OCI-LY1 (cell line): Measurements from ENCODE around the gene FANCC.

Source experiments
- H2AFZ ChIP-seq: fragments of 200-600 bp; sonication (generic), shearing (Covaris generic); 2 replicates; pipeline ENCODE4 v1.6.0; 2014; ENCODE audit warnings: antibody characterized with exemption, mild to moderate bottlenecking, low read length
- H3F3A ChIP-seq: fragments of 200-600 bp; sonication (generic), shearing (Covaris generic); 2 replicates; pipeline ENCODE4 v1.6.0; 2014; ENCODE audit warnings: mild to moderate bottlenecking, antibody characterized with exemption, low read length, moderate library complexity; ENCODE audit not compliant: insufficient read depth
- H3K27ac ChIP-seq: fragments of 200-600 bp; sonication (generic); 2 replicates; pipeline ENCODE4 v1.5.1; 2014; ENCODE audit warnings: low read length, mixed run types, mild to moderate bottlenecking, low read depth; ENCODE audit not compliant: poor library complexity, severe bottlenecking
- H3K27me3 ChIP-seq: fragments of 200-600 bp; sonication (generic); 2 replicates; pipeline ENCODE4 v1.6.0; 2014; ENCODE audit warnings: antibody characterized with exemption, mild to moderate bottlenecking, low read length, moderate library complexity; ENCODE audit not compliant: insufficient read depth
- H3K36me3 ChIP-seq: fragments of 200-600 bp; sonication (generic); 2 replicates; pipeline ENCODE4 v1.6.1; 2014; ENCODE audit warnings: mild to moderate bottlenecking, antibody characterized with exemption, low read length, moderate library complexity, mixed read lengths; ENCODE audit not compliant: insufficient read depth
- H3K4me1 ChIP-seq: fragments of 200-600 bp; sonication (generic); 2 replicates; pipeline ENCODE4 v1.5.1; 2014; ENCODE audit warnings: mild to moderate bottlenecking, low read length, moderate library complexity; ENCODE audit not compliant: insufficient read depth, severe bottlenecking
- H3K4me2 ChIP-seq: fragments of 200-600 bp; sonication (generic), shearing (Covaris generic); 2 replicates; pipeline ENCODE4 v1.6.1; 2014; ENCODE audit warnings: low read length
- H3K4me3 ChIP-seq: fragments of 200-600 bp; sonication (generic); 2 replicates; pipeline ENCODE4 v1.5.1; 2014; ENCODE audit warnings: low read length, low read depth, mild to moderate bottlenecking, mixed read lengths; ENCODE audit not compliant: poor library complexity, severe bottlenecking
- H3K79me2 ChIP-seq: fragments of 200-600 bp; shearing (Covaris generic); 2 replicates; pipeline ENCODE4 v1.6.1; 2016; ENCODE audit warnings: mixed run types, low read length, mixed read lengths; ENCODE audit not compliant: insufficient read depth
- H3K9ac ChIP-seq: fragments of 200-600 bp; sonication (generic), shearing (Covaris generic); 2 replicates; pipeline ENCODE4 v1.6.1; 2014; ENCODE audit warnings: mild to moderate bottlenecking, low read length, mixed read lengths
- H3K9me2 ChIP-seq: fragments of 200-600 bp; sonication (generic), shearing (Covaris generic); 2 replicates; pipeline ENCODE4 v1.6.1; 2014; ENCODE audit warnings: low read depth, mild to moderate bottlenecking, low read length, mixed read lengths
- H3K9me3 ChIP-seq: fragments of 200-600 bp; shearing (Covaris generic); 2 replicates; pipeline ENCODE4 v1.6.1; 2014; ENCODE audit warnings: low read length, mixed read lengths
- H4K20me1 ChIP-seq: fragments of 200-600 bp; sonication (generic), shearing (Covaris generic); 2 replicates; pipeline ENCODE4 v1.6.0; 2016; ENCODE audit warnings: mild to moderate bottlenecking, low read length; ENCODE audit not compliant: insufficient read depth
- CTCF ChIP-seq: fragments of 200-600 bp; sonication (generic), shearing (Covaris generic); IDR thresholded peaks from 2 replicates; pipeline ENCODE4 v1.5.1; 2017; ENCODE audit warnings: mild to moderate bottlenecking, antibody characterized with exemption, low read length, moderate library complexity, mixed read lengths
- EZH2 ChIP-seq: fragments of 200-600 bp; sonication (generic), shearing (Covaris generic); IDR thresholded peaks from 2 replicates; pipeline ENCODE4 v1.8.0; 2017; ENCODE audit warnings: borderline replicate concordance, mixed run types, mild to moderate bottlenecking, antibody characterized with exemption, low read length, moderate library complexity, mixed read lengths

The FANCC gene

GRCh38 chr9:95096381-95096780 is 221.1 kb downstream of the FANCC start:
- Histone ChIP-seq H3K9ac (no peak overlapping the region), H2AFZ (no peak overlapping the region), H3K79me2 (no peaks in the 10 kb centered on the region), H3K9me3 (no peaks in the 10 kb centered on the region), H3K4me2 (no peak overlapping the region), H3K4me3 (no peak overlapping the region), H3F3A (no peaks in the 10 kb centered on the region), H3K27ac (no peak overlapping the region), H3K27me3 (no peaks in the 10 kb centered on the region), H3K4me1 (peaks cover 6% of the 10 kb centered on the region), H3K9me2 (no peaks in the 10 kb centered on the region), H4K20me1 (no peaks in the 10 kb centered on the region), H3K36me3 (peaks cover 5% of the 10 kb centered on the region; the same call in 1 of the 2 replicates)
- TF ChIP-seq CTCF (peak; percentile 26; the same call in 1 of the 2 replicates), EZH2 (no peak)

GRCh38 chr9:95095641-95096355 is 221.7 kb downstream of the FANCC start:
- TF ChIP-seq EZH2 (no peak), CTCF (no peak)
- Histone ChIP-seq H3K79me2 (no peaks in the 10 kb centered on the region), H3K4me3 (no peak overlapping the region), H3F3A (no peaks in the 10 kb centered on the region), H3K9ac (no peak overlapping the region), H3K9me3 (no peaks in the 10 kb centered on the region), H4K20me1 (no peaks in the 10 kb centered on the region), H3K9me2 (no peaks in the 10 kb centered on the region), H3K4me1 (peaks cover 12% of the 10 kb centered on the region), H3K36me3 (peaks cover 5% of the 10 kb centered on the region; the same call in 1 of the 2 replicates), H3K4me2 (no peak overlapping the region), H3K27me3 (no peaks in the 10 kb centered on the region), H2AFZ (no peak overlapping the region), H3K27ac (no peak overlapping the region)

GRCh38 chr9:95094002-95094401 is 223.5 kb downstream of the FANCC start:
- H3K9ac ChIP-seq = no peak overlapping the region
- no peaks in the 10 kb centered on the region for H3F3A ChIP-seq
- H3K4me1 ChIP-seq = peaks cover 16% of the 10 kb centered on the region

More at GRCh38 chr9:95094002-95094401, 223.5 kb downstream of the FANCC start:
- H3K9me3 ChIP-seq = no peaks in the 10 kb centered on the region
- H3K27ac ChIP-seq = no peak overlapping the region
- no peak overlapping the region for H3K4me3 ChIP-seq
- H3K4me2 ChIP-seq = no peak overlapping the region
- H3K9me2 ChIP-seq = no peaks in the 10 kb centered on the region
- no peaks in the 10 kb centered on the region for H3K79me2 ChIP-seq
- TF ChIP-seq EZH2 (no peak), CTCF (no peak)
- no peaks in the 10 kb centered on the region for H3K36me3 ChIP-seq
- H3K27me3 ChIP-seq = no peaks in the 10 kb centered on the region
- H2AFZ ChIP-seq = no peak overlapping the region
- H4K20me1 ChIP-seq = no peaks in the 10 kb centered on the region
